Superior temporal gyrus (tissue), 1 donor: ENCODE measurements around the gene CKS2.
"Not testable (repeated sequence)": the region's sequence is repeated elsewhere in the genome, so short reads cannot be mapped to it uniquely, and the experiment has no call there.

Source experiments
- DNase-seq: peaks from one replicate; pipeline ENCODE4 v3.0.0-alpha.2; 2016; ENCODE audit errors: extremely low spot score

Gene CKS2

DNA sequence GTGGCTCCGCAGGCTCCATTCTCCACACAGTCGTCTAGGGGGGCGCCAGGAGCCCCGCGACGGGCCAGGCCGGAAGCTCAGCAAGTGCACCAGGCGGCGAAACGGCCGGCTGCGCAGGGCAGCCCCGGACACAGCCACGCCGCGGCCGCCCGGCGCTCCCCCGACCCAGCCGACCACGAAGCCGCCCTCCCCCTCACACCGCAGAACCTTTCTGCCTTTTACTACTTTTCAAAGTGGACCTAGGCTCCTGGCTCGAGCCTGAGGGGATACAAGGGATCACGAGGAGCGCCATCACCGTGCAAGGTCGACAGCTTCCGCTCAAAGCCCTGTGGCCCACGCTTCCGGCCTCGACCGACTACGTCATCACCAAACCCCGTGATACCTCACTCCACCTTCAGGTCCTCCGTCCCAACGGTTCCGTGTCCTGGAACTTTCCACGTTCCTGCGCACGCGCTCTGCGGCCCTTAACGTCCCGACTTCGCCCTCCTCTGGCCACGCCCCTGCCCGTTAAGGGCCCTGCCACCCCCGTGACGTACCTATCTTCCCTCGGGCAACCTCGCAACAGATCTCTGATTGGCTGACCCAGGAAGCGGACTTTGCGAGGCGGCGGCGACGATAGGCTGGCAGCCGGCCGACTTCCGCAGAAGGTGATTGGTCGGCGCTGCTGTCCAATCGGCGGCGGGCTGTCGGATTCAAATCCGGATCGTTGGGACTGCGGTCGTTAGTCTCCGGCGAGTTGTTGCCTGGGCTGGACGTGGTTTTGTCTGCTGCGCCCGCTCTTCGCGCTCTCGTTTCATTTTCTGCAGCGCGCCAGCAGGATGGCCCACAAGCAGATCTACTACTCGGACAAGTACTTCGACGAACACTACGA lies at the start of gene CKS2:
CKS2 (plus strand) TSS at position 721 of the 871 bp plus-strand sequence; CDS start at position 819, 98 bp downstream.
- DNase-seq: peak; percentile 100

GRCh38 chr9:89273528-89274279 lies 37.3 kb upstream of the CKS2 start:
- no peak for DNase-seq

DNA sequence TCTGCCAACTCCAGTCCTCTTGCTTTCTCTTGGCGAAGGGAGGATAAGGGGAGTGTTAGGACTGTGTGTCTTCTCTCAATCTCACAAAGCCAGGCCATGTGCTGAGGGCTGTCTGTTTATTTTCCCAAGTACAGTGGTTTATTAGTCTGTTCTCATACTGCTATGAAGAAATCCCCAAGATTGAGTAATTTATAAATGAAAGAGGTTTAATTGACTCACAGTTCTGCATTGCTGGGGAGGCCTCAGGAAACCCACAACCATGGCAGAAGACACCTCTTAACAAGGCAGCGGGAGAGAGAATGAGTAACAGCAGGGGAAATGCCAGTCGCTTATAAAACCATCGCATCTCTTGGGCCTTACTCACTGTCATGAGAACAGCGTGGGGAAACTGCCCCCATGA lies 36.2 kb upstream of the CKS2 start:
- no peak for DNase-seq

DNA sequence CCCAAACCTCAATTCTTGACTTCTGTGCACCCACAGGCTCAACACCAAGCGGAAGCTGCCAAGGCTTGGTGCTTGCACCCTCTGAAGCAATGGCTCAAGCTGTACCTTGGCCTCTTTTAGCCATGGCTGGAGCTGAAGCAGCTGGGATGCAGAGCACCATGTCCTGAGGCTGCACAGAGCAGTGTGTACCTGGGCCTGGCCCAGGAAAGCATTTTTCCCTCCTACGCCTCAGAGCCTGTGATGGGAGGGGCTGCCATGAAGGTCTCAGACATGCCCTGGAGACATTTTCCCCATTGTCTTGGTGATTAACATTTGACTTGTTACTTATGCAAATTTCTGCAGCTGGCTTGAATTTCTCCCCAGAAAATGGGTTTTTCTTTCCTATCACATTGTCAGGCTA lies 35.0 kb upstream of the CKS2 start:
- DNase-seq: not testable (repeated sequence)

GRCh38 chr9:89277043-89277442 lies 34.0 kb upstream of the CKS2 start:
- DNase-seq: no peak

DNA sequence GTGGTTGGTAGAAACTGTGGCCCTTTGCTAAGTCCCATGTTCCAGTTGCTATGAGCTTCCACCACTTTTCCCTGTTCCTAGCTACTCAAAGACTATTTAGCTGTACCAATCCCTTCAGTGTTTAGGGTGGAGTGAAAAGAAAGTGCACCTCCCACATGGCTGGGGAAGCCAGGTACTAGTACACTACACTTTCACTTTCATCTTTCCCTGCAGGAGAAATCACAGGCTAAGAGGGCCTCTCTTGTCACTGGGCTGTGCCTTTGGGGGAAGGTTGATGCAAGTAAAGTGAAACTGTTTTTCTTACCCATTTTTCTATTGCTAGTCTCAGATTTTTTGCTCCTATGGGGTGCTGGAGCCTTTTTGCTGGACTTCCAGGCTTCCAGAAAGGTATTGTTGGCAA lies 33.5 kb upstream of the CKS2 start:
- no peak for DNase-seq

GRCh38 chr9:89278551-89278950 lies 32.4 kb upstream of the CKS2 start:
- DNase-seq: no peak

DNA sequence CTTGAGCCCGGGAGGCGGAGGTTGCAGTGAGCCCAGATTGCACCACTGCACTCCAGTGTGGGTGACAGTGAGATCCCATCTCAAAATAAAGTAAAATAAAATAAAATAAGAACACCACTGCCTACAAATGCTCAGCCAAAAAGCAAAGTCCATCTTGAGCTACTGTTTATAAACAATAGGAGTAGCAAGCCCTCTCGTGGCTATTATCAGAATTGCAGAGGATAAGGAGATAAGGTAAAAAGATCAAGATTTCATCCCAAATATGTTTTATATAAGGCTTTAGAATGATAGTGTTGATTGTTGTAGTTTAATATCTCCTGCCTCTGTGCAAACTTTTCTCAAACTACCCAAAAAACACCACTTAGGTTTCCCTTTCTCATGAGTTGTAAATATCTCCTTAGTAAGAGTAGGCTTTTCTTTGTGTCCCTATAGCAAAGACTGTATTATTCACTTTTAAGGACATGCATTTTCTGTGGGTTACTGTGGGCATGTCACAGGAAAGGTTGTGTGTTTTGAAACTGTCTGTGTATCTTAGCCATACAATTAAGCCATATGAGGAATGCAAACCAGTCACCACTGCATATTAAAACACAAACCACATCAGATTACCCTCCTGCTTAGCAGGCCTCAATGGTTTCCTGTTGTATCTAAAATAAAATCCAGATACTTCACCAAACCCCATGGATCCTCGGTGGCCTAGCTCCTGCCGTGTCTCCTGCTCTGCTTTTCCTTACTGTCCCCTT lies 31.8 kb upstream of the CKS2 start:
- peak; percentile 84 for DNase-seq

- DNase-seq: no peak
Measured at GRCh38 chr9:89281106-89281505, 29.9 kb upstream of the CKS2 start.

DNA sequence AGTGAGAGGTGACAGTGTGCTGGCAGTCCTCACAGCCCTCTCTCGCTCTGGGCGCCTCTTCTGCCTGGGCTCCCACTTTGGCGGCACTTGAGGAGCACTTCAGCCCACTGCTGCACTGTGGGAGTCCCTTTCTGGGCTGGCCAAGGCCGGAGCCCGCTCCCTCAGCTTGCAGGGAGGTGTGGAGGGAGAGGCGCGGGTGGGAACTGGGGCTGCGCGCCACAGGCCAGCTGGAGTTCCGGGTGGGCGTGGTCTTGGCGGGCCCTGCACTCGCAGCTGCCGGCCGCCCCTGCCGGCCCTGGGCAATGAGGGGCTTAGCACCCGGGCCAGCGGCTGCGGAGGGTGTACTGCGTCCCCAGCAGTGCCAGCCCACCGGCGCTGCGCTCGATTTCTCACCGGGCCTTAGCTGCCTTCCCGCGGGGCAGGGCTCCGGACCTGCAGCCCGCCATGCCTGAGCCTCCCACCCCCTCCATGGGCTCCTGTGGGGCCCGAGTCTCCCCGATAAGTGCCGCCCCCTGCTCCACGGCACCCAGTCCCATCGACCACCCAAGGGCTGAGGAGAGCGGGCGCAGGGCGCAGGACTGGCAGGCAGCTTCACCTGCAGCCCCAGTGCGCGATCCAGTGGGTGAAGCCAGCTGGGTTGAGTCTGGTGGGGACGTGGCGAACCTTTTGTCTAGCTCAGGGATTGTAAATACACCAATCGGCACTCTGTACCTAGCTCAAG lies 28.6 kb upstream of the CKS2 start:
- DNase-seq: not testable (repeated sequence)

DNA sequence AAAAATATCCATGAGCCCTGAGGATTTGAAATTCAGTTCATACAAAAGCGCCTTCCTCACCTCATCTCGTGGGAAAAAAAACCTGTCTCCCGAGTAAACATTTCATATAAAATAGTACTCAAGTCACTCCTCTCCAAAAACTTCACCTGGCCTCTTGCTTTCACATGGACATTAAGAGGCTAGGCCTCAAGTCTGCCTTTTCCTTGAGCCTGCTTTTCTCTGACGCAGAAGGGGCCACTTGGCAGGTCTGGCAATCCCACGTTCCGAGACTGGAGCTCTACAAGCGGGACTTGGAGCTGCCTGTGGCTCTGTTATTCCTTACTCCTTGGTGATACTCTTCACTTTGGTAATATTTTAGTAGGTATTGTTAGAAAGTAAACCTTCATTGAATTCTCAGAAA lies 26.9 kb upstream of the CKS2 start:
- DNase-seq: no peak

DNA sequence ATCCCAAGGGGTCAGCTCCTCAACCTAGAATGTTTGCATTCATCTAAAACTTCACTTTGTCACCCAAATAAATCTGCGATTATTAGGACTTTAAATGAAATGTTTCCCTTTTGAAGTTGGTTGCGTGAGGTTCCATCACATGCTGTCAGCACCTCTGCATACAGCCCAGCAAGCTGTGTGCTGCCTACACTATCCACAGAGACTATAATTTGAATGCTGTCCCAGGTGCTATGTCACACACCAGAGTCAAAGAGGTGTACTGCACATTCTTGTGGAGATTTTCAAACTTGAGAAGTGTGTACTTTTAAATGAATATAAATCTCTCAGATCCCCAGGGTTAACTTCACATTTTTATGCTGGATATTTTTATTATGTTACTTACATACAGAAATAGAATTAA lies 19.3 kb upstream of the CKS2 start:
- no peak for DNase-seq

DNA sequence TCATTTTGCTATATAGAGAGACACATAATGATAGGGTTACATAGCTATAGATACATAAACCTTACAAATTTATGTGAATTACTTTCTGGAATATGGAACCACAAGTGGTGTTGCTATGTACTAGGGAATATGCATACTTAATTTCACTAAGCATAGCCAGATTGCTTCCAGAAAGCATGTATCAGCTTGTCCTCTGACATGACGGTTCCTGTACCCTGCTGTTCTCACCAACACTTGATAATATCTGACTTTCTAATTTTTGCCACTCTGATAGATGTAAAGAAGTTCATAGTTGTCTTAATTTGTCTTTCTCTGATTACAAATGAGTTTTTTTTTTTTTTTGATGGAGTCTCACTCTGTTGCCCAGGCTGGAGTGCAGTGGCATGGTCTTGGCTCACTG lies 18.0 kb upstream of the CKS2 start:
- no peak for DNase-seq

- no peak for DNase-seq
Measured at GRCh38 chr9:89295400-89295799, 15.6 kb upstream of the CKS2 start.

DNA sequence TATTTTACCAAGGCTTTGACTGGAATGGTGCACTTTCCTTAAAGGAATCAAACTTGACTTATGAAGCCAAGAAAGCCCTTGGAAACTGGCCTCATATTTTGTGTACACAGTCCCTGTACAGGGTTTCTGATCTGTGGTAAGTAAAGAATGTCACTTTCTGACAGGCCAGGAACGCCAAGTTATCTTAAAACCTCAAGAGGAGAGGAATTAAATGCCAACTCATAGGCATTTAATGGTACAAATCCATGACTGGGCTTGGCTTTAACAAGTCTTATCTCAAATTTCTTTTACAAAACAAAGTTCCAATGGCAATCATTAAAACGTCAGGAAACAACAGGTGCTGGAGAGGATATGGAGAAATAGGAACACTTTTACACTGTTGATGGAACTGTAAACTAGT lies 9.0 kb upstream of the CKS2 start:
- not testable (repeated sequence) for DNase-seq

DNA sequence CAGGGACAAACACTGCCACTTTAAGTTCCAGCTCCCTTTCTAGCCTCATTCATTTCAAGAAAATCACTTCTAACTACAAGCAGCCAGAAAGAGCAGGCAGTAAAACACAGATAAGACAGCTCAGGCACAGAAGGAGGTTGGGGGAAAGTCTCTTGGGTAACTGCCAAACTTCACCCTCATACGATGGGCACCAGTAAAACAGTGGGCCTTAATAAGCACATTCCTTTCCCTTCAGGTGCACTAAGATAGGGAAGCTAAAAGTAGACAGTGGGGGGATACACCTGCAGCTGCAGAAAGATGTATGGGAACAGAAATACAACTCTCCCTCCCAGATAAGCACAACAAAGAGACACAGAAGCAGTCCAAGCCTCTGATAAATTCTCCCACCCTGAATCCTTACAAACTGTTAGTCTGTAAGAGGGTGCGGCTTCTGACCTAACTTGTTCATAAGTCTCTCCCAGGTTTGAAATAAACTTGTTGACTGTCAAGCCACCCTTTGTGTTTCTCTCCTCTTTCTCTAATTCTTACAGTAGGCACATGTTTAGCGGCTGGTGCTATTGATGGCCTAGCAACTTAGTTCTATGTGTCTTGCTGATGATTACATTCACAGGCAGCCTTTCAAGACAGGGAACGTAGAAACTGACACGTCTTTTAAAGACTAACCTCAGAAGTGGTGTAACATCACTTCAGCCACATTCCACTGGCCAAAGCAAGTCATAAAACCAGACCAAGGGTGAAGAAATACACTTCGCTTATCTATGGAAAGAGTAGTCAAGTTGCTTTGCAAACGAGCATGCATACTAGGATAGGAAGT lies 6.8 kb upstream of the CKS2 start:
- DNase-seq: no peak

DNA sequence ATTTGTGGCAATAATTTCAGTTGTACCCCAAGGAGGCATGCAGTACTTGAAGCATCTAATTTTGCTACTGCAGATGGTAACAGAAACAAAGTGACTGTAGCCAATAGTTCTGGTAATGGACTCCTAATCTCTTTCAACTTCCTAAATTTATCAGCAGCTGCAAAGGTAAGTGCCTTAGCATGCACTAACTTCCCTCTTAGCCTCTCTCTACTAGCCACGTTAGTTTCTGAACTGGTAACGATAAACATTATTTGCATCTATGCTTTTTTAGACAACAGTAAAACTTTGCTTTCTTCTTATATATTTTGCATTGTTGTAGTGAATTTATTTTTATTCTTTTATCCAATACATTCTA lies 6.2 kb upstream of the CKS2 start:
- no peak for DNase-seq

- DNase-seq: no peak
Measured at GRCh38 chr9:89305868-89306267, 5.1 kb upstream of the CKS2 start.

DNA sequence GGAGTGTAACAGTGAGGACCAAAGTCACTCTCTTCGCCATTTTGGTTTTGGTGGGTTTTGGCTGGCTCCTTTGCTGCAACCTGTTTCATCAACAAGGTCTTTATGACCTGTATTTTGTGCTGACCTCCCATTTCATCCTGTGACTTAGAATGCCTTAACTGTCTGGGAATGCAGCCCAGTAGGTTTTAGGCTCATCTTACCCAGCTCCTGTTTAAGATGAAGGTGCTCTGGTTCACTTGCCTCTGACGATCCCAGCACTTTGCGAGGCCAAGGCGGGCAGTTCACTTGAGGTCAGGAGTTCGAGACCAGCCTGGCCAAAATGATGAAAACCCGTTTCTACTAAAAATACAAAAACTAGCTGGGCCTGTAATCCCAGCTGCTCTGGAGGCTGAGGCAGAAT lies 1.8 kb upstream of the CKS2 start:
- DNase-seq: no peak

DNA sequence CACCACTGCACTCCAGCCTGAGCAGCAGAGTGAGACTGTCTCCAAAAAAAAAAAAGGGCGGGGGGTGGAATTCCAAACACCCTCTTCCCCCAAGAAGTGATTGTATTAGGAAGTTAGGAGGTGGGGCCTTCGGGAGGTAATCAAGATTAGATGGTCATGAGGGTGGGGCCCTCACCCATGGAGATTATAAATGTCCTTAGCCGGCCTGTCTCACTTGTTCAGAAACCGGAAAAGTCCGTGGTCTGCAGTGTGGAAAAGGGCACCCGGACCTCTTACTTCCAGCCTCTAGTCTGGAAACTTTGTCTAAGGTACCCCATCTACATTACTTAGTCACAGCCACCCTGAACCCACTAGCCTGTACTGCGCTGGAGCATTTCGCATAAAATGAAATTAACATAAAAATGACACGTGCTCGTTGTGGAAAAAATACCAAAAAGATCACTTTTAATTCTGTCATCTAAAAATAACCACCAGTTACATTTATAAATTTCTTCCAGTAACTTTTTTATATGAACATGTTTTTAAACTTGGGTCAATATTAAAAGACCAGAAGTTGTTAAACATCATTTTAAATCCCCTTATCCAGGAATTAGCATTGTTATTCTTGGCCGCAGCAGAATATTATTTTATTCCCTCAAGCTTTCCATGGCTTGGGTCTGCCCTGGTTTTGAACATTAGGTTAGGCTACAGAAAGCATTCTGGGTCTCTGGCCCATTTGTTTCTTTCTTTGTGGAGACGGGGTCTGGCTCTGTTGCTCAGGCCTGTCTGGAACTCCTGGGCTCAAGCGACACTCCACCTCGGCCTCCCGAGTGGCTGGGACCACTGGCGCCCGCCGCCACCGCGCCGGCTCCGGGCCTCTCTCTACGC lies 1.2 kb upstream of the CKS2 start:
- DNase-seq: no peak
